GM12864 (cell line): Measurements from ENCODE around the gene C10orf95.

Source experiments
- DNase-seq: peaks from one replicate; pipeline ENCODE4 v3.0.0-alpha.2; 2011; ENCODE audit warnings: low read depth
- H3K4me3 ChIP-seq: 2 replicates; pipeline ENCODE4 v1.5.1; 2011; ENCODE audit warnings: mild to moderate bottlenecking, low read depth, low read length, control low read depth
- CTCF ChIP-seq: IDR thresholded peaks from 2 replicates; pipeline ENCODE4 v1.5.1; 2011; ENCODE audit warnings: low read depth, mild to moderate bottlenecking, moderate library complexity, low read length, control low read depth, inconsistent platforms; ENCODE audit errors: missing control alignments

Gene C10orf95

GRCh38 chr10:102434394-102435132, 16.8 kb downstream of the C10orf95 start:
- H3K4me3 ChIP-seq = no peak overlapping the region
- DNase-seq = no peak
- no peak for TF ChIP-seq CTCF

GRCh38 chr10:102433619-102434046, 17.7 kb downstream of the C10orf95 start:
- DNase-seq = no peak
- no peak for TF ChIP-seq CTCF
- no peak overlapping the region for H3K4me3 ChIP-seq

GRCh38 chr10:102432162-102432950, 19.0 kb downstream of the C10orf95 start, which contains the start of gene CUEDC2:
Gene CUEDC2 (minus strand): TSS chr10:102432574. CDS start chr10:102425188, 7,386 bp downstream.
- peak; percentile 94 for DNase-seq
- TF ChIP-seq CTCF = no peak
- peak within 1 kb of the TSS; percentile 86 for H3K4me3 ChIP-seq

- no peak for DNase-seq
- no peak for TF ChIP-seq CTCF
- H3K4me3 ChIP-seq = peak overlapping the region; percentile 86
These were observed 19.8 kb downstream of the C10orf95 start for GRCh38 chr10:102431452-102432124.

GRCh38 chr10:102429468-102429867, 21.9 kb downstream of the C10orf95 start:
- TF ChIP-seq CTCF = no peak
- H3K4me3 ChIP-seq = no peak overlapping the region
- no peak for DNase-seq

- DNase-seq = no peak
- H3K4me3 ChIP-seq = no peak overlapping the region
- no peak for TF ChIP-seq CTCF
These were observed 24.5 kb downstream of the C10orf95 start for GRCh38 chr10:102426803-102427287.
